ENCODE measurements around the gene VASN.
A peak's percentile ranks its signal among the peaks of the same experiment; 100 is the strongest.

Gene VASN

GRCh38 chr16:4347765-4348509 lies 23.7 kb upstream of the VASN start:
- Histone ChIP-seq H3K36me3 (ENCODE audit: insufficient read depth, low read length) (peaks cover 19% of the 10 kb centered on the region; the same call in 1 of the 2 replicates), H3F3A (ENCODE audit: insufficient read depth, low read length) (no peaks in the 10 kb centered on the region), H3K79me2 (ENCODE audit: insufficient read depth, low read length) (peaks cover 21% of the 10 kb centered on the region), H3K4me1 (ENCODE audit: insufficient read depth, low read length, severe bottlenecking) (peaks cover 18% of the 10 kb centered on the region), H3K9me3 (ENCODE audit: low read length) (no peaks in the 10 kb centered on the region), H3K4me2 (ENCODE audit: low read length) (no peak overlapping the region), H4K20me1 (ENCODE audit: insufficient read depth, low read length) (no peaks in the 10 kb centered on the region), H3K9ac (ENCODE audit: low read length) (no peak overlapping the region), H3K9me2 (ENCODE audit: low read depth, low read length) (no peaks in the 10 kb centered on the region), H3K27me3 (ENCODE audit: insufficient read depth, low read length) (no peaks in the 10 kb centered on the region), H3K4me3 (ENCODE audit: low read depth, low read length, poor library complexity, severe bottlenecking) (no peak overlapping the region), H3K27ac (ENCODE audit: low read depth, low read length, poor library complexity, severe bottlenecking) (no peak overlapping the region), H2AFZ (ENCODE audit: low read length) (no peak overlapping the region)
- TF ChIP-seq EZH2 (IDR thresholded peaks at IDR 0.05; ENCODE audit: borderline replicate concordance, low read length) (no peak), CTCF (IDR thresholded peaks at IDR 0.05; ENCODE audit: low read length) (no peak)

GRCh38 chr16:4349332-4349731 lies 22.3 kb upstream of the VASN start:
- H4K20me1 ChIP-seq (ENCODE audit: insufficient read depth, low read length) = no peaks in the 10 kb centered on the region
- H3K9ac ChIP-seq (ENCODE audit: low read length) = peak overlapping the region; percentile 47; the same call in 1 of the 2 replicates
- peaks cover 19% of the 10 kb centered on the region; the same call in 1 of the 2 replicates for H3K36me3 ChIP-seq (ENCODE audit: insufficient read depth, low read length)
- H2AFZ ChIP-seq (ENCODE audit: low read length) = no peak overlapping the region
- no peaks in the 10 kb centered on the region for H3K27me3 ChIP-seq (ENCODE audit: insufficient read depth, low read length)
- peaks cover 17% of the 10 kb centered on the region for H3K79me2 ChIP-seq (ENCODE audit: insufficient read depth, low read length)
- H3F3A ChIP-seq (ENCODE audit: insufficient read depth, low read length) = no peaks in the 10 kb centered on the region
- H3K4me1 ChIP-seq (ENCODE audit: insufficient read depth, low read length, severe bottlenecking) = peaks cover 18% of the 10 kb centered on the region
- H3K4me2 ChIP-seq (ENCODE audit: low read length) = peak overlapping the region; percentile 66; the same call in 1 of the 2 replicates
- no peak for TF ChIP-seq CTCF (IDR thresholded peaks at IDR 0.05; ENCODE audit: low read length)
- TF ChIP-seq EZH2 (IDR thresholded peaks at IDR 0.05; ENCODE audit: borderline replicate concordance, low read length) = no peak
- H3K27ac ChIP-seq (ENCODE audit: low read depth, low read length, poor library complexity, severe bottlenecking) = no peak overlapping the region
- H3K9me3 ChIP-seq (ENCODE audit: low read length) = no peaks in the 10 kb centered on the region
- H3K4me3 ChIP-seq (ENCODE audit: low read depth, low read length, poor library complexity, severe bottlenecking) = peak overlapping the region; percentile 81
- H3K9me2 ChIP-seq (ENCODE audit: low read depth, low read length) = no peaks in the 10 kb centered on the region

GRCh38 chr16:4350365-4350786 lies 21.3 kb upstream of the VASN start:
- Histone ChIP-seq H2AFZ (ENCODE audit: low read length) (no peak overlapping the region), H3K4me1 (ENCODE audit: insufficient read depth, low read length, severe bottlenecking) (peaks cover 18% of the 10 kb centered on the region)

More at GRCh38 chr16:4350365-4350786, 21.3 kb upstream of the VASN start:
- H3K9me3 ChIP-seq (ENCODE audit: low read length) = no peaks in the 10 kb centered on the region
- H4K20me1 ChIP-seq (ENCODE audit: insufficient read depth, low read length) = no peaks in the 10 kb centered on the region
- no peak for TF ChIP-seq EZH2 (IDR thresholded peaks at IDR 0.05; ENCODE audit: borderline replicate concordance, low read length)
- no peak for TF ChIP-seq CTCF (IDR thresholded peaks at IDR 0.05; ENCODE audit: low read length)
- H3K79me2 ChIP-seq (ENCODE audit: insufficient read depth, low read length) = peaks cover 17% of the 10 kb centered on the region
- H3K27ac ChIP-seq (ENCODE audit: low read depth, low read length, poor library complexity, severe bottlenecking) = no peak overlapping the region
- H3K4me3 ChIP-seq (ENCODE audit: low read depth, low read length, poor library complexity, severe bottlenecking) = peak overlapping the region; percentile 81
- no peaks in the 10 kb centered on the region for H3K27me3 ChIP-seq (ENCODE audit: insufficient read depth, low read length)
- no peaks in the 10 kb centered on the region for H3K9me2 ChIP-seq (ENCODE audit: low read depth, low read length)
- H3K9ac ChIP-seq (ENCODE audit: low read length) = peak overlapping the region; percentile 79
- no peaks in the 10 kb centered on the region for H3F3A ChIP-seq (ENCODE audit: insufficient read depth, low read length)
- peaks cover 19% of the 10 kb centered on the region; the same call in 1 of the 2 replicates for H3K36me3 ChIP-seq (ENCODE audit: insufficient read depth, low read length)
- peak overlapping the region; percentile 66 for H3K4me2 ChIP-seq (ENCODE audit: low read length)
